WI38 (cell line): Measurements from ENCODE around the gene CSPG5.

Source experiments
- H3K4me3 ChIP-seq: 2 replicates; pipeline ENCODE4 v1.5.1; 2011; ENCODE audit warnings: low read depth, mild to moderate bottlenecking, control low read depth, low read length
- TF ChIP-seq, protein P1 (sequence below): IDR thresholded peaks from 2 replicates; pipeline ENCODE4 v1.5.1; 2012; ENCODE audit warnings: low read depth, mild to moderate bottlenecking, control low read depth, low read length

CSPG5 gene

GRCh38 chr3:47540281-47540680, 38.4 kb downstream of the CSPG5 start:
- TF ChIP-seq, protein P1, sequence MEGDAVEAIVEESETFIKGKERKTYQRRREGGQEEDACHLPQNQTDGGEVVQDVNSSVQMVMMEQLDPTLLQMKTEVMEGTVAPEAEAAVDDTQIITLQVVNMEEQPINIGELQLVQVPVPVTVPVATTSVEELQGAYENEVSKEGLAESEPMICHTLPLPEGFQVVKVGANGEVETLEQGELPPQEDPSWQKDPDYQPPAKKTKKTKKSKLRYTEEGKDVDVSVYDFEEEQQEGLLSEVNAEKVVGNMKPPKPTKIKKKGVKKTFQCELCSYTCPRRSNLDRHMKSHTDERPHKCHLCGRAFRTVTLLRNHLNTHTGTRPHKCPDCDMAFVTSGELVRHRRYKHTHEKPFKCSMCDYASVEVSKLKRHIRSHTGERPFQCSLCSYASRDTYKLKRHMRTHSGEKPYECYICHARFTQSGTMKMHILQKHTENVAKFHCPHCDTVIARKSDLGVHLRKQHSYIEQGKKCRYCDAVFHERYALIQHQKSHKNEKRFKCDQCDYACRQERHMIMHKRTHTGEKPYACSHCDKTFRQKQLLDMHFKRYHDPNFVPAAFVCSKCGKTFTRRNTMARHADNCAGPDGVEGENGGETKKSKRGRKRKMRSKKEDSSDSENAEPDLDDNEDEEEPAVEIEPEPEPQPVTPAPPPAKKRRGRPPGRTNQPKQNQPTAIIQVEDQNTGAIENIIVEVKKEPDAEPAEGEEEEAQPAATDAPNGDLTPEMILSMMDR: no peak
- no peak overlapping the region for H3K4me3 ChIP-seq

GRCh38 chr3:47536967-47537366, 41.7 kb downstream of the CSPG5 start:
- TF ChIP-seq, protein P1: no peak

DNA sequence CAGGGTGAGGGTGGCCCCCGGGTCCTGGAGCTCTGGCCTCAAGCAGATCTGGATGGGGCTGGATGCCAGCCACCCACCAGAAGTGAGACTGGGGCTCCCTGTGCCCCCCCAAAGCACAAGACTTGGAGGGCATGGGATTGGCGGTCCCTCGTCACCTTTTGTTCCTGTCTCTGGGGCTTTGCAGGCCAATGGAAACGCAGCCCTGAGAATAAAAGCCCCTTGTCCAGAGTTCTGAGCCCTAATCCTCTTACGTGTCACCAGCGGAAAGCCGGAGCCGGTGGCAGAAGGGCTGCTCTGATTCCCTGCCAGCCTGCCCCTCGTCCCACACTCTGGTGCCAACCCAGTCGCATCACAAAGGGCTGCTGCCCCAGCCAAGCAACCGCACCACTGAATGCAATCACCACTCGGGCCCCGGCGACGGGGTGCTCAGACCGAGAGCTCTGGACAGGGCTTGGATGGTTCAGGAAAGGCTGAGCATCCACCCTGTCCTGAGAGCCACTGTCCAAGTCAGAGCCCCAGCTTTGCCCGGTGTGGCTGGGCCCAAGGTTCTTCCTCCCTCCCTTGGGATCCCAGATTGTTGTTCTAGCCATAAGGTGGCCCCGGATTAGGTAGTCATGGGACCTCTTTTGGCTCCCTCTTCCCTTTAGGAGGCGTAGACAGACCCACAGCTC, 42.3 kb downstream of the CSPG5 start:
- H3K4me3 ChIP-seq: no peak overlapping the region
- TF ChIP-seq, protein P1: no peak

More at GRCh38 chr3:47536967-47537366, 41.7 kb downstream of the CSPG5 start:
- H3K4me3 ChIP-seq: no peak overlapping the region

- TF ChIP-seq, protein P1: no peak
- H3K4me3 ChIP-seq: no peak overlapping the region
These were observed 44.6 kb downstream of the CSPG5 start for GRCh38 chr3:47533996-47534454.

- TF ChIP-seq, protein P1: no peak
- H3K4me3 ChIP-seq: no peak overlapping the region
These were observed 45.2 kb downstream of the CSPG5 start for GRCh38 chr3:47533481-47533880.

GRCh38 chr3:47527952-47528725, 50.5 kb downstream of the CSPG5 start:
- H3K4me3 ChIP-seq: no peak overlapping the region
- TF ChIP-seq, protein P1: no peak

GRCh38 chr3:47525617-47526016, 53.0 kb downstream of the CSPG5 start:
- H3K4me3 ChIP-seq: no peak overlapping the region
- TF ChIP-seq, protein P1: no peak
